Naive thymus-derived CD4-positive, alpha-beta T cell (primary cell): ENCODE results near the gene TCF7L2. TPM values are rescaled to one million over a fixed set of nuclear protein-coding genes. Genes with fewer than 3 reads are reported as not detected.

Experiments used
- ATAC-seq: fragments of 150-1000 bp; cut with Tn5 transposase; 2 replicates; pipeline ENCODE4 v1.10.0; 2021; ENCODE audit warnings: mild to moderate bottlenecking, moderate library complexity
- CTCF ChIA-PET: fragments of 350-600 bp; sonication (Branson Sonifier 250); formaldehyde crosslinking; loops from one replicate; lab custom pipeline; 2021; ENCODE audit warnings: antibody characterized with exemption; lab: Charles Lee
- POLR2A ChIA-PET: fragments of 350-600 bp; sonication (Branson Sonifier 250); formaldehyde crosslinking; loops from one replicate; lab custom pipeline; 2021; ENCODE audit warnings: antibody characterized with exemption, inconsistent platforms; lab: Charles Lee
- DNase-seq, 9 donors: peaks; one replicate each; pipeline versions ENCODE4 v3.0.0 to v3.0.0-alpha.2; 2020 to 2022; ENCODE audit warnings: mixed read lengths in 1 of 9
- H3K27ac ChIP-seq: one replicate; pipeline ENCODE4 v1.7.0; 2013; ENCODE audit warnings: mild to moderate bottlenecking, low read depth, low read length, moderate library complexity
- H3K27me3 ChIP-seq, 2 donors: one replicate each; pipeline ENCODE4 v1.7.0; 2013; ENCODE audit warnings: low read length in 2 of 2, mild to moderate bottlenecking in 2 of 2, moderate library complexity in 2 of 2; ENCODE audit not compliant: control insufficient read depth in 2 of 2, insufficient read depth in 2 of 2
- H3K36me3 ChIP-seq, 3 experiments: 1 replicate in 2 of 3; 2 replicates in 1 of 3; pipeline ENCODE4 v1.7.0; 2013; ENCODE audit warnings: low read length in 3 of 3, mild to moderate bottlenecking in 3 of 3, moderate library complexity in 1 of 3; ENCODE audit not compliant: insufficient read depth in 3 of 3, control insufficient read depth in 2 of 3
- H3K4me1 ChIP-seq, 2 donors: one replicate each; pipeline ENCODE4 v1.7.0; 2013; ENCODE audit warnings: low read length in 2 of 2, mild to moderate bottlenecking in 2 of 2, moderate library complexity in 1 of 2; ENCODE audit not compliant: control insufficient read depth in 2 of 2, insufficient read depth in 2 of 2
- H3K4me3 ChIP-seq: 2 replicates; pipeline ENCODE4 v1.7.0; 2013; ENCODE audit warnings: mild to moderate bottlenecking, low read length
- H3K9me3 ChIP-seq, 3 experiments: 1 replicate in 2 of 3; 2 replicates in 1 of 3; pipeline ENCODE4 v1.7.0; 2013; ENCODE audit warnings: low read length in 3 of 3; ENCODE audit not compliant: control insufficient read depth in 2 of 3
- H3K27ac Mint-ChIP-seq, 9 donors: one replicate each; pipeline ENCODE4 v1.8.0; 2020 to 2022; ENCODE audit warnings: mixed read lengths in 9 of 9, mild to moderate bottlenecking in 8 of 9, moderate library complexity in 5 of 9, inconsistent platforms in 2 of 9
- H3K27me3 Mint-ChIP-seq, 5 donors: one replicate each; pipeline ENCODE4 v1.8.0; 2021 to 2022; ENCODE audit warnings: mixed read lengths in 5 of 5, mild to moderate bottlenecking in 1 of 5
- H3K36me3 Mint-ChIP-seq, 5 donors: one replicate each; pipeline ENCODE4 v1.8.0; 2020 to 2022; ENCODE audit warnings: mixed read lengths in 5 of 5, mild to moderate bottlenecking in 3 of 5, inconsistent platforms in 1 of 5
- H3K4me1 Mint-ChIP-seq, 7 donors: one replicate each; pipeline ENCODE4 v1.8.0; 2020 to 2022; ENCODE audit warnings: mixed read lengths in 7 of 7, mild to moderate bottlenecking in 3 of 7, inconsistent platforms in 1 of 7
- H3K4me3 Mint-ChIP-seq, 10 donors: one replicate each; pipeline ENCODE4 v1.8.0; 2020 to 2022; ENCODE audit warnings: mild to moderate bottlenecking in 10 of 10, mixed read lengths in 10 of 10, moderate library complexity in 6 of 10, inconsistent platforms in 2 of 10
- H3K9me3 Mint-ChIP-seq, 11 donors: one replicate each; pipeline ENCODE4 v1.8.0; 2020 to 2022; ENCODE audit warnings: mixed read lengths in 11 of 11, mild to moderate bottlenecking in 4 of 11, inconsistent platforms in 1 of 11, moderate library complexity in 1 of 11
- intact Hi-C, 2 donors: fragments of 100-400 bp; cut with micrococcal nuclease; formaldehyde crosslinking; loops; one replicate each; pipeline ENCODE4 v1.15.1; 2023
- polyA plus RNA-seq, 2 donors: library from polyadenylated mRNA; unstranded; fragments of 300-500 nt; fragmentation: Illumina TruSeq; gene quantifications; one replicate each; pipeline ENCODE4 v1.2.3, GENCODE V29; 2021
- total RNA-seq, 6 experiments: library from RNA in 5 of 6; stranded (reverse) in 5 of 6; gene quantifications; 1 replicate in 5 of 6; 2 replicates in 1 of 6; pipeline ENCODE4 v1.2.3 and lab custom pipeline; 2021 to 2026

The TCF7L2 gene
- total and polyA plus RNA-seq, 7 experiments from 2014 or later, result 0.39 to 31.4 (median 3.1) TPM

DNA sequence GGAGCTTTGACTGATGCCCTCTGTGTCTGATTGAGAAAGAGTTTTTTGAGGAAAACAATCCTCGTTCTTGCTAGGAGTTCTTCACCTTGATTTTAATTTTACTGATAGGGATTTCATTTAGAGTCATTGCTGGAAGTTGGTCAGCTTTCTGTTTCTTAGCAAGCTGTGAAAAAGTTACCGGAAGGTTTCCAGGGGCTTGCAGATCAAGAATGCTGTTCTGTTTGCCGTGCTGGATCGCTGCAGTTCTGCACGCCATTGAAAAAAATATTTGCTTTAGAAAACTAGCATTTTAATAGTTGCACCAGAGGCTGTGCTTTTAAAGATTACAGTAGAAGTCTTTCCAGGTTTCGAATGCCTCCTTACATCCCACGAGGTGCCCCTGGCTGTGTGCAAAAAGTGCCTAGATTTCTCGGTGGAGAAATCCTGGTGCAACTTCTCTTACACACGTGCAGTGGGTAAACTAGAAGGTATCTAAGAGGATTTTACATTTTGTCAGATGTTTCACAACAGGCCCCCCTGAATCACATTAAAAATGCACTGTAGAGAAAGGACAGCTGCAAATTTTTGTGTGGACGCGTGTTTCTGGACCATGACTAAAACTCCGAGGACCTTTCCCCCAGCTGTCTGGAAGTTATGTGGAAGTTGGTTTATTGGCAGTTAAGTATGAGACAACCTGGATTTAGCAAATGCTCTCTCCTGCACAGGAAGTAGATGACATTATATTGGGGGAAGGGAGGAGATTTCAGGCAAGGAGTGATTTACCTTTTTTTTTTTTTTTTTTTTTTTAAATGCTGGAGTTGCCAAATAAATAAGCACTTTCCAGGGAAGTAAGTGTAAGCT lies 5.8 kb downstream of the TCF7L2 start:
- no peaks in the 10 kb centered on the region for H3K27me3 ChIP-seq
- H3K9me3 ChIP-seq, result no peaks in the 10 kb centered on the region
- Mint-ChIP-seq H3K36me3 (peaks cover 0 to 5% (median 5%) of the 10 kb centered on the region in 5 donors), H3K27ac (peak overlapping the region in 1 of 9 donors; percentile 28), H3K4me1 (peaks cover 6 to 38% (median 22%) of the 10 kb centered on the region in 7 donors), H3K4me3 (peak overlapping the region in 7 of 10 donors; percentile 3 to 65 (median 20)), H3K9me3 (no peaks in the 10 kb centered on the region), H3K27me3 (peaks cover 18 to 81% (median 49%) of the 10 kb centered on the region in 5 donors)
- no peak for ATAC-seq
- intact Hi-C loops, result loop anchor here in 1 of 2 donors (10.0 kb wide), 2 partner anchors 429 to 571 kb away; no protein-coding TSS in a partner anchor
- ChIA-PET POLR2A (interaction anchor here (1.6 kb wide), 1 partner anchor 9 kb away, joined by 4 read pairs; no protein-coding TSS in a partner anchor), CTCF (no interaction called here)
- H3K27ac ChIP-seq, result no peak overlapping the region
- DNase-seq, result no peak
- peaks cover 0 to under 1% of the 10 kb centered on the region in 2 donors for H3K4me1 ChIP-seq
- no peak overlapping the region for H3K4me3 ChIP-seq
- H3K36me3 ChIP-seq, result no peaks in the 10 kb centered on the region

DNA sequence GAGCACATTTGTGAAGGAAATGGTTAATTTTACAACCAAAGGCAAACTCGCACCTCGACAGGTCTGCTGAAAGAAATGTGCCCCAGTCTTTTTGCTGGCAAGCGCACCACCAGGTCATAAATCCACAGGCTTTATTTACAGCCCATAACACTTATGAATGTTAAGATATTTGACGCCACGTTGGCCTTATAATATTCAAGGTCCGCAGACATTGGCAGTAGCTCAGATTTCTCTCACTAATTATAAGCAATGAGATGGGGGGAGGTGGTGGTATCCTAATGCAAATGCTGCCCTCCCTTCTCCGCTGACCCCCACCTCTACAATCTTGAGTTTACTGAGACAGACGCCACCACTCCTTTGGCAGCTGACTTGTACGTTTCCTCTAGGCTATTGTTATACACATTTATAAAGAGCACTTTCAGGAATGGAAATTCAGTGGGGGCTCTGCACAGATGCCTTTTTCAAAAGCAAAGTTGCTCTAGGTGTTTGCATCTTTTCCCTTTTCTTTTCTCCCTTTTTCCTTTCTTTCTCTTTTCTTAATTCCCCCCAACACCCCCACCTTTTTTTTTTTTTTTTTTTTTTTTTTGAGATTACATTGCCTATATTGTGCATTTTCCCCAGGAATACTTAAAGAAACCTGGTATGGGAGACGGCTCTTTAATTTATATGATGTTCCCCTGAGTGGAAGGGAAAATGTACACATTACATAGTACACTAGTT lies 6.7 kb downstream of the TCF7L2 start:
- H3K27me3 Mint-ChIP-seq, result peaks cover 17 to 80% (median 50%) of the 10 kb centered on the region in 5 donors
- intact Hi-C loops, result loop anchor here in 1 of 2 donors (10.0 kb wide), 2 partner anchors 428 to 572 kb away; no protein-coding TSS in a partner anchor
- H3K4me1 Mint-ChIP-seq, result peaks cover 2 to 35% (median 19%) of the 10 kb centered on the region in 7 donors
- no peak for ATAC-seq
- H3K27me3 ChIP-seq, result no peaks in the 10 kb centered on the region
- no peaks in the 10 kb centered on the region for H3K4me1 ChIP-seq
- H3K9me3 ChIP-seq, result no peaks in the 10 kb centered on the region
- no peak overlapping the region for H3K27ac Mint-ChIP-seq
- POLR2A ChIA-PET, result interaction anchor here (1.6 kb wide), 1 partner anchor 10 kb away, joined by 4 read pairs; no protein-coding TSS in a partner anchor
- no peak overlapping the region for H3K4me3 Mint-ChIP-seq
- no peaks in the 10 kb centered on the region for H3K36me3 ChIP-seq
- DNase-seq, result no peak
- H3K4me3 ChIP-seq, result no peak overlapping the region
- no peaks in the 10 kb centered on the region for H3K9me3 Mint-ChIP-seq
- no peak overlapping the region for H3K27ac ChIP-seq
- peaks cover 0 to 5% (median 3%) of the 10 kb centered on the region in 5 donors for H3K36me3 Mint-ChIP-seq
- CTCF ChIA-PET, result no interaction called here

DNA sequence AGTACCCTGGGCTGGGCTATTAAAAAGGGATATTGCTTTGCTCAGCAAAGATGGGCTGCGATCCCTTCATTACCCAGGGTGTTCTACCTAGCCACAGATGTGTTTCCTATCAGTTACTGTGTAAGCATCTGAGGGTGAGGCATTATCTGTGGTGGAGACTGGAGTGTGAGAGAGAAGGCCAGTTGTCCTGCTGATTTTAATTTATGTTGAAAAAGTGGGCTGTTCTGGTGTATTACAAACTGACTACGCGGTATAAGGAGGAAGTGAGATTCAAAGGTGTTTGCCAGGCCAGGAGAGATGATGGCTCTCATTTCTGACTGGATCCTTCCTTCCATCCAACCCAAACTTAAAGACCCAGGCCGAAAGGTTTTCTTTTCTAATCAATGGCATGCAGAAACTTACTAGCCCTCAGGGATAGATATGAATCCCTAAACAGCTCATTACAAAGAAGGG lies 7.6 kb downstream of the TCF7L2 start:
- ChIA-PET POLR2A (no interaction called here), CTCF (no interaction called here)
- H3K27ac ChIP-seq, result no peak overlapping the region
- ATAC-seq (no peak), DNase-seq (no peak)
- no peaks in the 10 kb centered on the region for H3K9me3 ChIP-seq
- no peak overlapping the region for H3K4me3 ChIP-seq
- H3K36me3 ChIP-seq, result no peaks in the 10 kb centered on the region
- no peak overlapping the region for H3K4me3 Mint-ChIP-seq
- H3K27me3 ChIP-seq, result no peaks in the 10 kb centered on the region
- no peak overlapping the region for H3K27ac Mint-ChIP-seq
- H3K4me1 ChIP-seq, result no peaks in the 10 kb centered on the region
- peaks cover 0 to 32% (median 17%) of the 10 kb centered on the region in 7 donors for H3K4me1 Mint-ChIP-seq
- H3K36me3 Mint-ChIP-seq, result peaks cover 0 to 5% (median 2%) of the 10 kb centered on the region in 5 donors
- H3K9me3 Mint-ChIP-seq, result no peaks in the 10 kb centered on the region
- intact Hi-C loops, result loop anchor here in 1 of 2 donors (10.0 kb wide), 2 partner anchors 427 to 573 kb away; no protein-coding TSS in a partner anchor
- H3K27me3 Mint-ChIP-seq, result peaks cover 13 to 81% (median 49%) of the 10 kb centered on the region in 5 donors

DNA sequence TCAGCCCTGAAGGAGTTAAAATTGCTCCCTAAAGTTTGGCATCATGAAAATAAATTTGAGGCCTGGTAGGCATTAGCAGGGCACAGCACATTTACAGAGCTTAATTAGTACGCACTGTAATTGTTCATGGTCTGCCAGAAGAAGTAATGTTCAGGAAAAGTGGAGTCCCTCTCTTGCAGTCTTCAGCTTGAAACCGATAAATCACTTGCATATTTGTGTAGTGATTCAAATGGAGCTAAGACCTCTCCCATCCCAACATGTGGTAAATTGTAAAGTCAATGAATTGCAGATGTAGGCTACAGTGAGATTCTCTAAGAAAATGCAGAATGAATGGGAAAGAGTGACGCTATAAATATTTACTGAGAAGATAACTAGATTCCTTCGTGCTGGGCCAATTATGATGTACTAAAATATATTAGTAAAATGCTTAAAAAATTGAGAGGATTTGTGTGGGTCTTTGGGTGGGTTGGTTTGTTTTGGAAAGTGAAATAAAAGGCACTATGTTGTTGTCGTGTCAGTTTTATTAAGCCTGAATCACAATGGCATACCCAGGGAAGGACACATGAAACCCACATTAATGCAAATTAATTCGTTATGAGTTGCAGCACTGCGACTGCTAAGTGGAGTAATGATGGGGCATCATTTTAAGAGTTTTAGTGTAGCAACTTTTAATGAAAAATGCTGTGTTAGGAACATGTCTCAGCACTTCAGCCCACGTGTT lies 8.4 kb downstream of the TCF7L2 start:
- ChIA-PET POLR2A (no interaction called here), CTCF (no interaction called here)
- no peak for ATAC-seq

DNA sequence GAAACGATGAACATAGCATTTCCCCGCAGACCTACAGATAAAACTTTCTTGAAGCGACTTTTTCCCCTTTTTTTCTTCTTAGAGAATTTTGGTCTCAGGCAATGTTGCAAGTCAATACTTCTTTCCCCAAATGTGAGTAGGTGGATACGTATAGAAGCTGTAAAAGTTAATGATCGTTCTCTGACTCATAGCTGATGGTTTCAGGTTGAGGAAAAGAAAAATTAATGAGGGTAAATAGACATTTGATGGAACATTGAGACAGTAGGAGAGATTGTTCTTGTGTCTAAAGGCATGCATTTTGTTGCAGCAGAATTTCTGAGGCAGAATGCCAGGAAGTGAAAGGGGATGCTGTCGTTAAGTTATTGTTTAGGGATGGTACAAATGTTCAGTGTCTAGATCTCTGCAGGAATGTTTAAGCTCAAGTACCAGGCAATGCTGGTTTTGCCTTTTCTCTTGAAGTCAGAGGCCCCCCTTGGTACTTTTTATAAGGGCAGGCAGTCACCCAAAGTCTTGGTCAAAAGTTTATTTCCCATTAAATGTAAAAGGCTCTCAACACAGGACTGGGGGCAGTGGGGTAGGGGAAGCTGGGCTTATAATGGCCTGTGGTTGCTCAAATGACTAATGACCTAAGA lies 9.3 kb downstream of the TCF7L2 start:
- intact Hi-C loops, result loop anchor here in 1 of 2 donors (10.0 kb wide), 2 partner anchors 425 to 575 kb away; no protein-coding TSS in a partner anchor
- H3K4me3 Mint-ChIP-seq, result no peak overlapping the region
- POLR2A ChIA-PET, result no interaction called here

More for the DNA sequence above, 8.4 kb downstream of the TCF7L2 start:
- Histone ChIP-seq H3K9me3 (no peaks in the 10 kb centered on the region), H3K4me1 (no peaks in the 10 kb centered on the region), H3K27me3 (no peaks in the 10 kb centered on the region), H3K4me3 (no peak overlapping the region), H3K27ac (no peak overlapping the region), H3K36me3 (no peaks in the 10 kb centered on the region)
- no peaks in the 10 kb centered on the region for H3K9me3 Mint-ChIP-seq
- peaks cover 13 to 78% (median 42%) of the 10 kb centered on the region in 5 donors for H3K27me3 Mint-ChIP-seq
- peaks cover 0 to 5% (median 0%) of the 10 kb centered on the region in 5 donors for H3K36me3 Mint-ChIP-seq
- H3K4me3 Mint-ChIP-seq, result no peak overlapping the region
- intact Hi-C loops, result loop anchor here in 1 of 2 donors (10.0 kb wide), 2 partner anchors 426 to 574 kb away; no protein-coding TSS in a partner anchor
- DNase-seq, result no peak
- peaks cover 0 to 26% (median 13%) of the 10 kb centered on the region in 7 donors for H3K4me1 Mint-ChIP-seq
- H3K27ac Mint-ChIP-seq, result no peak overlapping the region

More for the DNA sequence above, 9.3 kb downstream of the TCF7L2 start:
- Histone ChIP-seq H3K27me3 (no peaks in the 10 kb centered on the region), H3K4me1 (no peaks in the 10 kb centered on the region), H3K9me3 (no peaks in the 10 kb centered on the region), H3K4me3 (no peak overlapping the region), H3K36me3 (no peaks in the 10 kb centered on the region), H3K27ac (no peak overlapping the region)
- Mint-ChIP-seq H3K27ac (no peak overlapping the region), H3K27me3 (peaks cover 21 to 78% (median 39%) of the 10 kb centered on the region in 5 donors), H3K36me3 (peaks cover 0 to 5% (median 0%) of the 10 kb centered on the region in 5 donors), H3K9me3 (peaks cover 0 to 4% (median 0%) of the 10 kb centered on the region in 11 donors), H3K4me1 (peaks cover 0 to 19% (median 13%) of the 10 kb centered on the region in 7 donors)
- no peak for DNase-seq
- ATAC-seq, result no peak
- CTCF ChIA-PET, result no interaction called here
